Measurements from ENCODE around the gene NECTIN4. TPM values are rescaled to one million over a fixed set of nuclear protein-coding genes. Genes with fewer than 3 reads are reported as not detected.

NECTIN4 gene
- total RNA-seq, 1 donor from 2014 or later, result 29.9 TPM

DNA sequence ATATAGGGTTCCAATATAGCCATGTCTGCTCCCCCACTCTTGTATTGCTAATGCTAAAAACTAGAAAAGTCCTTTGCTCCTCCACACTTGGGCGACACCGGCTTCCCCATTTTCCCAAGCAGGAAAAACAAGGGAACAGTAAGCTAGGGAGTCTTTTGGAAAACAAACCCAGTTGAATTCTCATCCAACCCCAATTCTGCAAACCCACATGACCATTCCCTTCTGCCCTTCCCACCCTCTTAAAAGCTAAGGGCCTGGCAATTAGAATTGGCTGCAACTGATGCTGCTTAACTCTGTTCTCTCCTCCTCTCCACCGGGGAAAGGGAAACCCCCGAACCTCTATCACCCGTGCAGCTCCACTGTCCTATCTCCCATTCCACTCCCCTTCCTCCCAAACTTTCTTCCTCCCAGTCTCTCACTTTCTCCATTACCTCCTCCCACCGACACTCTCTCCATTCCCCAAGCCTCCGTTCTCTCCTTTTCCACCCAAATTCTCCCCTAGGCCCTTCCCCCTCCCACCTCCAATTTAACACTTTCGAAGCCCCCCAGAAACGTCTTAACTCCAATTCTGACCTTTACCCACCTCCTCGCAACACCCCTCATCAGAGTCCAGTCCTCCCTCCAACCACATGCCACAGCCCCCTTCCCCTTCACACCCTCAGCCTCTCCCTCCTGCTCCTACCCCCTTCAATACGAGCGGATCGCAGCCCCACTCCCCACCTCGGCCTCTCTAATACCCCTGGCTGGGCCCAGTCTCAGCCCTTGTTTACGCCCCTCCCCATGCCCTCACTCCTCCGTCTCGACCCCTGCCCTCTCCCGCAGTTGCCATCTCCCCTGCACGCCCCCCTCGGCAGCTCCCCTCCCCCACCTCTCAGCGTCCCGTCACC is 42.4 kb upstream of the NECTIN4 start:
- Mint-ChIP-seq H3K27me3 (ENCODE audit: low read depth) (no peaks in the 10 kb centered on the region), H3K9me3 (no peaks in the 10 kb centered on the region), H3K4me1 (peaks cover 39% of the 10 kb centered on the region), H3K36me3 (peaks cover 15% of the 10 kb centered on the region), H3K27ac (peak overlapping the region; percentile 89), H3K4me3 (no peak overlapping the region)
- TF ChIP-seq, protein P1, sequence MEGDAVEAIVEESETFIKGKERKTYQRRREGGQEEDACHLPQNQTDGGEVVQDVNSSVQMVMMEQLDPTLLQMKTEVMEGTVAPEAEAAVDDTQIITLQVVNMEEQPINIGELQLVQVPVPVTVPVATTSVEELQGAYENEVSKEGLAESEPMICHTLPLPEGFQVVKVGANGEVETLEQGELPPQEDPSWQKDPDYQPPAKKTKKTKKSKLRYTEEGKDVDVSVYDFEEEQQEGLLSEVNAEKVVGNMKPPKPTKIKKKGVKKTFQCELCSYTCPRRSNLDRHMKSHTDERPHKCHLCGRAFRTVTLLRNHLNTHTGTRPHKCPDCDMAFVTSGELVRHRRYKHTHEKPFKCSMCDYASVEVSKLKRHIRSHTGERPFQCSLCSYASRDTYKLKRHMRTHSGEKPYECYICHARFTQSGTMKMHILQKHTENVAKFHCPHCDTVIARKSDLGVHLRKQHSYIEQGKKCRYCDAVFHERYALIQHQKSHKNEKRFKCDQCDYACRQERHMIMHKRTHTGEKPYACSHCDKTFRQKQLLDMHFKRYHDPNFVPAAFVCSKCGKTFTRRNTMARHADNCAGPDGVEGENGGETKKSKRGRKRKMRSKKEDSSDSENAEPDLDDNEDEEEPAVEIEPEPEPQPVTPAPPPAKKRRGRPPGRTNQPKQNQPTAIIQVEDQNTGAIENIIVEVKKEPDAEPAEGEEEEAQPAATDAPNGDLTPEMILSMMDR (IDR thresholded peaks at IDR 0.05; ENCODE audit: unreplicated experiment), result no peak
- DNase-seq (ENCODE audit: low spot score in 2 of 2, unreplicated experiment in 2 of 2), result no peak

DNA sequence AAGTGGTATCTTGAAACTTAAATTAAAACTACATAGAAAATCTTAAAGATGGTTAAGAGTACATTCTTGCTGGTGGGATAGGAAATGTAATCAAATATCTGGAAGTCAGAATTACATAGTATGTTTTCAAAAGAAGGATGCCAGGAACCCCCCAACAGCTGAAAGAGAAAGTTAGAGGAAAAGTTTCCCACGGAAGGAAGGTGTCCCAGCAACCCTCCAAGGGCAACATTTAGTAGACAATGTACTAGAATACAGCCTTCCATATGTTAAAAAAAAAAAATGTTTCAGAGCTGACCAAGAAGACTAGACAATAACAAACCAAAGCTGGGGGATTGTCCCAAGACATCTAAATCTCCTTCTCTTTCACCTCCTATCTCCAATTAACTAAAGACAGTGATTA is 40.9 kb upstream of the NECTIN4 start:
- peaks cover 23% of the 10 kb centered on the region for H3K36me3 Mint-ChIP-seq
- TF ChIP-seq, protein P1 (IDR thresholded peaks at IDR 0.05; ENCODE audit: unreplicated experiment), result no peak
- H3K9me3 Mint-ChIP-seq, result no peaks in the 10 kb centered on the region
- no peaks in the 10 kb centered on the region for H3K27me3 Mint-ChIP-seq (ENCODE audit: low read depth)
- no peak overlapping the region for H3K4me3 Mint-ChIP-seq
- peak overlapping the region; percentile 89 for H3K27ac Mint-ChIP-seq
- peaks cover 36% of the 10 kb centered on the region for H3K4me1 Mint-ChIP-seq
- DNase-seq (ENCODE audit: low spot score in 2 of 2, unreplicated experiment in 2 of 2), result no peak

DNA sequence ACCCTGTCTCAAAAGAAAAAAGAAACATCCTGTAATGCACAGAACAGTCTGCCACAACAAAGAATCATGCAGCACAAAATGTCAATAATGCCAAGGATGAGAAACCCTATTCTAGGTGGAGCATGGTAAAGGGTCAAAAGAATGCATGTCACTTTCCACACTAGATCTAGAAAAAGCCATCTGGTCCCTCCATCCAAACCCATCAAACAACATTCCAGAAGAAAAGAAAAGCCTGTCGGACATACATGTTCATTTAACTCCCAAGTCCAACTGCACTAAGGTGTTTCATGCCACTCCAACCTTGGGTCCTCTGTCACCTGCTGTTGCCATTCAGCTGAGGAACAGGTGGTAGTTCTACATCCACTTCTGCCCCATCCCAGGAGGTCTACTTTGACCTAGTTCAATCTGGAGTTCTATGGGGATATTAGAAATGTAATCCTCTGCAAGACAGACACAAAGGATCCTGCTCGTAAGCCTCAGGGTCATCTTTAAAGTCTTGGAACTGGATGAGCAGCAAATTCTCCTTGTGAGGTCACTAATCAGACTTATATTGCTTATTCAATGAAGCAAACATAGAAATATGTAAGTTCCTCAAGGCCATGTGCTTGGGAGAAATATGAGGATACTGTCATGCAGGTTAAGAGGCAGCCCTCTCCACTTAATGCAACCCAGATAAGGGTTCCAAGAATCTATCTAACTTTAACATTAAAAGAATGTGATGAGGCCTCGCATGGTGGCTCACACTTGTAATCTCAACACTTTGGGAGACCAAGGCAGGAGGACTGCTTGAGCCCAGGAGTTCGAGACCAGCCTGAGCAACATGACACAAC is 39.4 kb upstream of the NECTIN4 start:
- Mint-ChIP-seq H3K4me3 (no peak overlapping the region), H3K9me3 (no peaks in the 10 kb centered on the region), H3K4me1 (peaks cover 36% of the 10 kb centered on the region), H3K36me3 (peaks cover 25% of the 10 kb centered on the region), H3K27me3 (ENCODE audit: low read depth) (no peaks in the 10 kb centered on the region), H3K27ac (no peak overlapping the region)
- TF ChIP-seq, protein P1 (IDR thresholded peaks at IDR 0.05; ENCODE audit: unreplicated experiment), result no peak
- no peak for DNase-seq (ENCODE audit: low spot score in 2 of 2, unreplicated experiment in 2 of 2)

DNA sequence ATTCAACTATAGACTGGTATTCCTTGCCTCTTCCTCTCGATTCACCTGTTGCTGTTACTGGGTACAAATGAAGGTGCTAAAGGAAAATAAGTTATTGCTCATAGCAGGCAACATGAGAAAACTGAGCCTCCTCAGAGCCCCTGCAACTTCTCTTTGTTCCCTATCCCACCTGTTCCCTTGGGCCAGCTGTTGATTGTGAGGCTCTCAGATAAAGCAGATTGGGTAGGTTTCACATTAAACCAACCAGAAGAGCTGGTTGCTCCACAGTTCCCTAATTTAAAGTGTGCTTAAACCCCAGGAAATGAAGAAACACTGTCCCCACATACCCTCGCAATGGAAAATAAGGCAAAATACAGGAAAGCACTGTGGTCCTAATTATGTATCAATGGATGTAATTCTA is 38.3 kb upstream of the NECTIN4 start:
- Mint-ChIP-seq H3K27ac (no peak overlapping the region), H3K4me3 (no peak overlapping the region)

DNA sequence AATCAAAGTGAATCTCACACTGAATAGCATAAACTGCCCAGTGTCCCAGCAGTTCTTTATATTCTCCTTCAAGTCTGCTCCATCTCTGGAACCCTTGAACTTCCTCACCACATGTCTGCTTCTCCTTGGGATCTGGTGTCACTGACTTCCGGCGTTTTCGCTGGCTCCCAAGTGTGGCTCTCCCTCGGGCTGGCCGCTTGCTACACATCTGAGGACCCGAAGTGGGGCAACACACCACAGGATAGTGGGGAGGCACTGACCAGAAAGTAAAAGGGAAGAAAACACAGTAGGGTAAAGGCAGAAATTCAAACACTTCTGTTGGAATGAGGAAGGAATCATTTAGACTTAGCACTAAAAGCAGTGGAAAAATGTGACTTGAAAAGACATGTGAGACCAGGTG is 33.6 kb upstream of the NECTIN4 start:
- TF ChIP-seq, protein P1 (IDR thresholded peaks at IDR 0.05; ENCODE audit: unreplicated experiment), result no peak
- no peaks in the 10 kb centered on the region for H3K9me3 Mint-ChIP-seq
- no peak for DNase-seq (ENCODE audit: low spot score in 2 of 2, unreplicated experiment in 2 of 2)
- H3K4me3 Mint-ChIP-seq, result no peak overlapping the region
- H3K27me3 Mint-ChIP-seq (ENCODE audit: low read depth), result no peaks in the 10 kb centered on the region
- no peak overlapping the region for H3K27ac Mint-ChIP-seq
- H3K36me3 Mint-ChIP-seq, result peaks cover 32% of the 10 kb centered on the region
- H3K4me1 Mint-ChIP-seq, result peaks cover 30% of the 10 kb centered on the region

More for the DNA sequence above, 38.3 kb upstream of the NECTIN4 start:
- no peak for DNase-seq (ENCODE audit: low spot score in 2 of 2, unreplicated experiment in 2 of 2)
- Mint-ChIP-seq H3K9me3 (no peaks in the 10 kb centered on the region), H3K27me3 (ENCODE audit: low read depth) (no peaks in the 10 kb centered on the region), H3K4me1 (peaks cover 36% of the 10 kb centered on the region), H3K36me3 (peaks cover 30% of the 10 kb centered on the region)
- TF ChIP-seq, protein P1 (IDR thresholded peaks at IDR 0.05; ENCODE audit: unreplicated experiment), result no peak

Measured in mesothelial cell of epicardium (in vitro differentiated cells).